HPDE6-E6E7 (cell line): ENCODE data around the gene RUNX1.
A peak's percentile ranks its signal among the peaks of the same experiment; 100 is the strongest.

Experiments used
- DNase-seq: peaks from one replicate; pipeline ENCODE4 v3.0.0; 2011; ENCODE audit warnings: missing footprints; ENCODE audit errors: extremely low spot score

The RUNX1 gene

GRCh38 chr21:34946385-34946840 lies 102.7 kb downstream of the RUNX1 start:
- no peak for DNase-seq

GRCh38 chr21:34945288-34945687 lies 103.8 kb downstream of the RUNX1 start:
- no peak for DNase-seq

GRCh38 chr21:34944015-34944755 lies 104.9 kb downstream of the RUNX1 start:
- DNase-seq = no peak

- no peak for DNase-seq
Observed at GRCh38 chr21:34942911-34943310, 106.2 kb downstream of the RUNX1 start.

- no peak for DNase-seq
Observed at GRCh38 chr21:34941162-34941561, 107.9 kb downstream of the RUNX1 start.

GRCh38 chr21:34939673-34940331 lies 109.3 kb downstream of the RUNX1 start:
- no peak for DNase-seq

GRCh38 chr21:34938089-34938764 lies 110.9 kb downstream of the RUNX1 start:
- DNase-seq = no peak

- no peak for DNase-seq
Observed at GRCh38 chr21:34936883-34937563, 112.1 kb downstream of the RUNX1 start.

- DNase-seq = no peak
Observed at GRCh38 chr21:34936371-34936789, 112.7 kb downstream of the RUNX1 start.

GRCh38 chr21:34935898-34936297 lies 113.2 kb downstream of the RUNX1 start:
- no peak for DNase-seq

GRCh38 chr21:34935452-34935851 lies 113.7 kb downstream of the RUNX1 start:
- peak; percentile 10 for DNase-seq

- no peak for DNase-seq
Observed at GRCh38 chr21:34934350-34934749, 114.8 kb downstream of the RUNX1 start.

- no peak for DNase-seq
Observed at GRCh38 chr21:34933609-34934335, 115.3 kb downstream of the RUNX1 start.

GRCh38 chr21:34932233-34932632 lies 116.9 kb downstream of the RUNX1 start:
- no peak for DNase-seq

GRCh38 chr21:34930971-34931370 lies 118.1 kb downstream of the RUNX1 start:
- no peak for DNase-seq

GRCh38 chr21:34928637-34929036 lies 120.5 kb downstream of the RUNX1 start:
- DNase-seq = no peak

GRCh38 chr21:34927992-34928391 lies 121.1 kb downstream of the RUNX1 start:
- no peak for DNase-seq

- no peak for DNase-seq
Observed at GRCh38 chr21:34926803-34927467, 122.2 kb downstream of the RUNX1 start.

- DNase-seq = no peak
Observed at GRCh38 chr21:34925597-34925996, 123.5 kb downstream of the RUNX1 start.

GRCh38 chr21:34924771-34925419 lies 124.2 kb downstream of the RUNX1 start:
- DNase-seq = no peak
